ENCODE results near the gene CBARP. TPM values are rescaled to one million over a fixed set of nuclear protein-coding genes. Genes with fewer than 3 reads are reported as not detected.

CBARP gene
- total and polyA plus RNA-seq, 2 of the 13 experiments (the other 11 are each of a cell fraction or from before 2014, with no cell fraction given), result 1.2 to 1.4 TPM

GRCh38 chr19:1266129-1266915, 28.5 kb upstream of the CBARP start (continued):
- TF ChIP-seq ZNF615 (CRISPR knock-in tag; IDR thresholded peaks at IDR 0.05; ENCODE audit: borderline replicate concordance) (no peak), ZBTB14 (CRISPR knock-in tag; IDR thresholded peaks at IDR 0.05) (no peak), NBN (conservative IDR thresholded peaks at IDR 0.05) (no peak), PRDM4 (CRISPR knock-in tag; IDR thresholded peaks at IDR 0.05; ENCODE audit: borderline replicate concordance) (no peak), ZNF503 (CRISPR knock-in tag; IDR thresholded peaks at IDR 0.05) (peak; percentile 64; the same call in 1 of the 2 replicates), ZBTB42 (CRISPR knock-in tag; IDR thresholded peaks at IDR 0.05) (no peak), ETV6 (CRISPR knock-in tag; conservative IDR thresholded peaks at IDR 0.05) (0 out of 2 replicates have a peak, but pooled peaks have one; percentile 15), ZSCAN9 (CRISPR knock-in tag; IDR thresholded peaks at IDR 0.05; ENCODE audit: borderline replicate concordance) (peak; percentile 50), ZNF468 (CRISPR knock-in tag; IDR thresholded peaks at IDR 0.05) (no peak), MAX (IDR thresholded peaks at IDR 0.05) (peak; percentile 70), ZFP62 (CRISPR knock-in tag; IDR thresholded peaks at IDR 0.05) (no peak), AHR (CRISPR knock-in tag; IDR thresholded peaks at IDR 0.05) (no peak), ZNF605 (CRISPR knock-in tag; IDR thresholded peaks at IDR 0.05) (peak; percentile 58; the same call in 1 of the 2 replicates), ZNF33B (CRISPR knock-in tag; IDR thresholded peaks at IDR 0.05) (0 out of 2 replicates have a peak, but pooled peaks have one; percentile 49), ZNF329 (CRISPR knock-in tag; IDR thresholded peaks at IDR 0.05; ENCODE audit: low read depth) (no peak), ZNF256 (CRISPR knock-in tag; conservative IDR thresholded peaks at IDR 0.05) (no peak), HINFP (CRISPR knock-in tag; IDR thresholded peaks at IDR 0.05; ENCODE audit: low read depth) (no peak), TERF1 (CRISPR knock-in tag; IDR thresholded peaks at IDR 0.05) (peak; percentile 79; the same call in 1 of the 2 replicates)
